NT2/D1 (cell line): ENCODE results near the gene ANKRD2.

Source experiments
- SUZ12 ChIP-seq: IDR thresholded peaks from 2 replicates; pipeline ENCODE4 v1.6.1; 2011; ENCODE audit not compliant: insufficient read length, insufficient read depth; ENCODE audit errors: extremely low read depth
- YY1 ChIP-seq: IDR thresholded peaks from 2 replicates; pipeline ENCODE4 v1.6.1; 2011; ENCODE audit not compliant: insufficient read length, insufficient read depth
- ZNF274 ChIP-seq: IDR thresholded peaks from 2 replicates; pipeline ENCODE4 v1.6.1; 2011; ENCODE audit warnings: mild to moderate bottlenecking, low read depth, low read length

GRCh38 chr10:97548828-97549455 lies 23.6 kb upstream of the ANKRD2 start:
- TF ChIP-seq ZNF274 (no peak), SUZ12 (no peak), YY1 (no peak)
